ENCODE measurements around the gene SLC19A2.

- TF ChIP-seq CTCF (IDR thresholded peaks at IDR 0.05): no peak
- TF ChIP-seq POLR2AphosphoS5 (IDR thresholded peaks at IDR 0.05): no peak
- TF ChIP-seq POLR2A (IDR thresholded peaks at IDR 0.05): no peak
Observed at GRCh38 chr1:169484683-169485430, 887 bp downstream of the SLC19A2 start.

All from prostate gland (tissue), 2 donors.